HG02798 (cell line): ENCODE measurements around the gene EPS8.
A peak's percentile ranks its signal among the peaks of the same experiment; 100 is the strongest.
"Not testable (repeated sequence)": the region's sequence is repeated elsewhere in the genome, so short reads cannot be mapped to it uniquely, and the experiment has no call there.

ENCODE experiments used
- ATAC-seq: cut with Tn5 transposase; IDR thresholded peaks from one replicate; pipeline ENCODE4 v1.9.1; 2021; ENCODE audit warnings: mild to moderate bottlenecking; ENCODE audit not compliant: unreplicated experiment, poor library complexity

The EPS8 gene

DNA sequence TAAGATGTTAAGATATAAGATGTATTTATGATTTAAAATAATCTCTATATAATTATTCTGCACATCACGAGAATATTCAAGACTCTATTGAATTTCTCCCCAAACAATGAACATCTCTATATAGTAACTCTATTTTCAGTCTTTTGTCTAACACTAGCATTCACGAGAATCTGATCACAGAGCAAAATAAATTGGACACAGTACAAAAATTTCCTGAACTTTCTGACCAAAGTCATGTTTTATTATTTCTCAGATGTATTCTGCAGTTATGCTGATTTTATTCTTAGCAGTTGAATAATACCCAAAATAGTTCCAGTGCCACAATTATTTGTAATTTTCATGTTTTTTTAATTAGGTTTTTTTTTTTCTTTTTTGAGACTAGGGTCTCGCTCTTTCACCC is 19.6 kb downstream of the EPS8 start:
- no peak for ATAC-seq

DNA sequence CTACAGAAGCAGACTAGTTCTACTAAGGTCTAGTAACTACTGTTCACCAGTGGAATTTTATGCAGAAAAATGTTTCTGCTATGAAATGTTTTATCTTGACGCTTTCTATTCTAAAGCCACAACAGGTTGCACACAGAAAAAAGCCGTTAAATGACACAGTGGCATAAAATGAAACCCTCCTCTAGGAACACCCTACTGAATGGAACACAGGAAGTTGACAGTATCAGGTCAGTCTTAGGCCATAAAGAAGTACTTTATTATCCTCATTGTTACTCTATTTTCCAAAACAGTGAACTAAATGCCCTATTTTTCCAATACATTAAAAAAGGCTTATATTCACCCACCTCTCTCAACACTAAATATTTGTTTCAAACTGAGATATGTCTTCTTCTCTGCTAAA is 21.9 kb downstream of the EPS8 start:
- no peak for ATAC-seq

DNA sequence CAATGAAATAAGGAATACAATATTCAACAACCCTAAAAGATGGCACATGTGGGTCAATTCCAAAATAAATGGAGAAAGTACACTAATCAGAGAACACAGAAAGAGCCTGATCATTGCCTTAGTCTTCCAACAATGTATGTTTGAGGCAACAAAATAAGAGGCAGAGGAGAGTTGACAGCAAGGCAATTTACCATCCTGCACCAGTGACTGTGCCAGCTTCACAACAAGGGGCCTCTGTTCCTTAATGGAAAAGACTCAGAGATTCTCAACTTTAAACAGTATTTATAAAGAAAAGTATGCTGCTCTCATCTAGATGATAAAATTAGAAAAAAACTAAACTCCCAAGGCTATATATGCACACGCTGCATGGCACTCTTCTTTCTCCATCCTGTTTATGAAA is 25.9 kb downstream of the EPS8 start:
- ATAC-seq: no peak

DNA sequence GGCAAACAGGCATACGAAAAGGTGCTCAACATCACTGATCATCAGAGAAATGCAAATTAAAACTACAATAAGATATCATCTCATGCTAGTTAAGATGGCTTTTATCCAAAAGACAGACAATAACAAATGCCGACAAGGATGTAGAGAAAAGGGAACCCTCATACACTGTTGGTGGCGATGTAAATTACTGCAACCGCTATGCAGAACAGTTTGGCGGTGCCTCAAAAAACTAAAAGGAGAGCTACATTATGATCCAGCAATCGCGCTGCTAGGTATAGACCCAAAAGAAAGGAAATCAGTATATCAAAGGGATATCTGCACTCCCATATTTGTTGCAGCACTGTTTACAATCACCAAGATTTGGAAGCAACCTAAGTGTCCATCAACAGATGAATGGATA is 27.0 kb downstream of the EPS8 start:
- ATAC-seq: not testable (repeated sequence)

DNA sequence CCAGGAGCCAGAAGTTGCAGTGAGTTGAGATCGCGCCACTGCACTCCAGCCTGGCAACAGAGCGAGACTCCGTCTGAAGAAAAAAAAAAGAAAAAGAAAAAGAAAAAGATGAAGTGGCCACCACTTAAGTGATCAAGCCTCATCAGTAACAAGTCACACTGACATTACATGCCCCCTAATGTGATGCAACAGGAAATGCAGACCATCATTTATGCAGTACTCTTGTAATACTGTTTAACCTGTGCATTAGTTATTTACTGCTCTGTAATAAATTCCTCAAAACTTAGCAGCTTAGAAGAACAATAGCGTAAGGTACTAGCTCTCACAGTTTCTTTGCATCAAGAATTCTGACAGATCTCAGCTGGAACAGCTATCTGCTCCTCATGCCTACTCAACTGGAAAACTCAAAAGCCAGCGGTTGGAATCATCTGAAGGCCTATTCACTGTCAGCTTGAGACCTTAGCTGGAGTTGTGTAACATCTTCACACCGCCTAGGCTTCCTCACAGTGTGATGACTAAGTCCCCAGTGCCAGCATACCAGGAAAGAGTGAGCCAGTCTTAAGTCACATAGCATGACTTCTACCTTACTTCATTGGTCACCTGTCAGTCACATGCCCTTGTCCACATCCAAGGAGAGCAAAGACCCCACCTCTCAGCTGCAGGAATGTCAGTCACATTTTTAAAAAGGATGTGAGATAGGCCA is 31.5 kb downstream of the EPS8 start:
- ATAC-seq: no peak

DNA sequence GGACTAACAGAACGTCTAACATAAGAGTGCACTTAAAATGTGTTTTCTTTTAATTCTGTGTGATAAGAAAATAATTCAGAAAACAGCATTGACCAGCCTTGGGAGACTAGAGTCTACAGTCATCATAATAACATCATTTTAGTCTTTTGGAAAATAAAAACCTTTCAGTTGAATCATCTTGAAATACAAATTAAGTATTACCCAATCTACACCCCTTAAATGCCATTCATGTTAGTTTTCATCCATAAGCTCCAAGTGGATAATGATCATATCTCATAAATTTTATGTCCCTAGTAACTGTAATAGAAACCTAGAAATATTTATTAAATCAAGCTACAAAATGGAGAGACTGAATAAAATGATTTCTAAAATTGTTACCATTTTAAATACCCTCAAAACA is 32.4 kb downstream of the EPS8 start:
- ATAC-seq: no peak

DNA sequence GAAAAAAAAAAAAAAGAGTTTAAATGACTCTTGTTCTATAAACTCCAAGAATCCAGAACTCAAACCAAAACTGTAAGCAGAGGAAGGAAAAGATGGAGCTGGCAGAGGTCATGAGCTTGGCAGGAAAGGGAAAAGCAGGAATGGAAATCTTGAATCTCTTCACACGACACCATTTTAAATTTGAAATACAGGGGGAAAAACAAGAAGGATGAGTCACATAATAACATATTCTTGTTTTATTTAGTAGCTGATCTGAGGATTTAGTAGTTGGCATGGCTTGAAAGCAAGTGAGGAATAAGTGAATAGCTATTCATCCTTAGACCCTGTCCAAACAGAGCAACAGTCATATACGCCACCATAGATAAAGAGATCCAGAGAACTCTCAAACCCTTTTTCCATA is 35.0 kb downstream of the EPS8 start:
- ATAC-seq: no peak

DNA sequence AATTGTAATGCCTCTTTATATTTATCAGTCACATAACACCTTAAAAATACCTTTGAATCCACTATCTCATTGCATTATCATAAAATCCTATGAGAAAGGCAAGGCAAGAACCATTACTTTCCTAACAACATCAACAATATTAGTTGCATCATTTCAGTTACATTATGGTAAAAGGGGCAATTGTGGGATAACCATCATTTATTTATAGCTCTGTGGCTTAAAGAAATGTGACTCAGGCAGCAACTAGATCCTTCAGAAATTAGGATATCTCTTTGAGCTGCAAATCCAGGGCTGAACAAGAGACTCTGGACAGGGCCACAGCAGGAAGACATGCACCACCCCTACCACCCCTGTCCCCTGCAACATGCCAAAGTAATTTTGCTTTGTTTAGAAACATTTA is 36.4 kb downstream of the EPS8 start:
- ATAC-seq: no peak

DNA sequence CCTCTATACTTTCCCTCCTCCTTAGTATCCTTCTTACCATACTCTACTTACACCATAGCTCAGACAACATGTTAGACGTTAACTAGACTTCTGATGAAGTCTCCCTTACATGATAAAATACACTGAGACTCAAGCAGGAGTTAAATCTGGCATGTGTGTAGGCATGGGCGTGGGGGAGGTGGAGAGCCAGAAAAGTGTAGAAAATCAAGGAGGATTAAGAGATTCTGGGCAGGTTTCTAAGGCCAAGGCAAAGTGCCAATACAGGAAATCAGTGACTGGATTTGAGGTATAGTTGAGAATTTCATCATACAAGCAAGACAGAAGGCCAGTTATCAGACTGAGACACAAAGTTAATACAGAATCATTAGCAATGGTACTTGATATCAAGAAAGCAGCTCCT is 37.4 kb downstream of the EPS8 start:
- ATAC-seq: no peak

DNA sequence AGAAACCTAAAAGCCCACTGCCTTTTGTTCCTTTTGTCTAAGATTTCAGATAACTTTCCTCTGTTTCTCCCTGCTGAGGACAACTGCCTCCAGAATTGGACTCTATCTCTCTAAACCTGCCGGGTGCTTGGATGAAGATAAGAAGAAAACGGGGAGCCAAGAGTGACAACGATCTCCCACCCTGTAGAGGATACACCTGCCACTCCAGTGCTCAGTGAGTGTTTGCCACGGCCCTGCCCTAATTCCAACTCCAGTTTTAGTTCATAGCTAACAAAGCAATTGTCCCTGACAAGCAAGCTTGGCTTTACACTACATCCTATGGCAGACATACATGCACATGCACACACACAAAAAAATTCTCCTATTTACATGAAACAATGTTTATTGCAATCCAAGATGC is 39.3 kb downstream of the EPS8 start:
- ATAC-seq: no peak

DNA sequence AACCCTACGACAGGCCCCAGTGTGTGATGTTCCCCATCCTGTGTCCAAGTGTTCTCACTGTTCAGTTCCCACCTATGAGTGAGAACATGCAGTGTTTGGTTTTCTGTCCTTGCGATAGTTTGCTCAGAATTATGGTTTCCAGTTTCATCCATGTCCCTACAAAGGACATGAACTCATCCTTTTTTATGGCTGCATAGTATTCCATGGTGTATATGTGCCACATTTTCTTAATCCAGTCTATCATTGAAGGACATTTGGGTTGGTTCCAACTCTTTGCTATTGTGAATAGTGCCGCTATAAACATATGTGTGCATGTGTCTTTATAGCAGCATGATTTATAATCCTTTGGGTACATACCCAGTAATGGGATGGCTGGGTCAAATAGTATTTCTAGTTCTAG is 47.3 kb downstream of the EPS8 start:
- not testable (repeated sequence) for ATAC-seq

DNA sequence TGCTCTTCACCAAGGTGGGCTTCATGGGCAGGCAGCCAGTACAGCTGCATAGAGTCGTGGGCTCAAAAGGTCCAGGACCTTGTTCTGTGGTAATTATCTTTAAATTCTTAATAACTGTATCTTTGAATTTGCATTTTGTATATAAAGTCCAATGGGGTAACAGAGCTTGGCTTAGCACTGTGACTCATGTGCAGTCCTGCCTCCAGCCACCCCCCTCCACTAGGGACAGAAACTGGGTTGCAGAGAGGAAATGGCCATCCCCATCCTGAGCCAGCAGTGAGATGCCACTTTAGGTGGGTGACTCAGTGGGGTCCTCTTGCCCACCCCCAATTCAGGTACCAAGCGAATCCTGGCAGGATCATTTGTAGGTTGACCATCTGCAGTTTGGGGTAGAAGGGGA is 48.1 kb downstream of the EPS8 start:
- ATAC-seq: no peak

DNA sequence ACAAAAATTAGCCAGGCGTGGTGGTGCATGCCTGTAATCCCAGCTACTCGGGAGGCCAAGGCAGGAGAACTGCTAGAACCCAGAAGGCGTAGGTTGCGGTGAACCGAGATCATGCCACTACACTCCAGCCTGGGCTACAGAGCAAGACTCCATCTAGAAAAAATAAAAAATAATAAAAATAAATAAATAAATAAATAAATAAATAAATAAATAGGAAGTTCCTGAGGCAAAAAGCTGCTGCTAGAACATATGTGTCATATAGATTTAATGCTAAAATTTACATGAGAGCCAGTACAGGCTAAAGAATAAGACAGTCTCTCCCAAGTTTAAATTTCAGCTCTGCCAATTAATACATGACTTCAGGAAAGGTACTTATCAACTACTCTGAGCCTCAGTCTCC is 48.8 kb downstream of the EPS8 start:
- not testable (repeated sequence) for ATAC-seq

DNA sequence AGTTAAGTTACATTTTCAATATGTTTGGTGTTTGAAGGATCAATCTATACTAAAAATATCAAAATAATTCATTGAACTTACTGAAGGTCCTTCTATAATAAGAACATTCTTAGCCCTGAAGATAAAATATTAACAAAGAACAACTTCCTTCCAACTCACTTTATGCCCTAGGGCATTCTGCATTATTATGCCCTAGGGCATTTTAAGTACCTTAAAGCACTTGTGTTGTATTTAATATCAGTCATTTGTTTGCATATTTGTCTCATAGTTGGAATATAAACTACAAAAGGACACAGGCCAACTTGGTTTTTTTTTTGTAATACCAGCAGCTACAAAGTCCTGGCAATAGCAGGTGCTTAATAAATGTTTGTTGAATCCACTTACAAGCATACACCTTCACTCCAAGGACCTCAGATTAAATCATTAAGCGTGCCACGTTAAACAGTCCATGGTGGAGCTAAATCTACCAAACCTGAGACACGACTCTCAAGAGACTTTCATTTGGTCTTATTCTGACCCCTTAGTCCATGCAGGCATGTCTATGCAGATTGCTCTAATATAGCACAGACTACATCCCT is 50.7 kb downstream of the EPS8 start:
- no peak for ATAC-seq

DNA sequence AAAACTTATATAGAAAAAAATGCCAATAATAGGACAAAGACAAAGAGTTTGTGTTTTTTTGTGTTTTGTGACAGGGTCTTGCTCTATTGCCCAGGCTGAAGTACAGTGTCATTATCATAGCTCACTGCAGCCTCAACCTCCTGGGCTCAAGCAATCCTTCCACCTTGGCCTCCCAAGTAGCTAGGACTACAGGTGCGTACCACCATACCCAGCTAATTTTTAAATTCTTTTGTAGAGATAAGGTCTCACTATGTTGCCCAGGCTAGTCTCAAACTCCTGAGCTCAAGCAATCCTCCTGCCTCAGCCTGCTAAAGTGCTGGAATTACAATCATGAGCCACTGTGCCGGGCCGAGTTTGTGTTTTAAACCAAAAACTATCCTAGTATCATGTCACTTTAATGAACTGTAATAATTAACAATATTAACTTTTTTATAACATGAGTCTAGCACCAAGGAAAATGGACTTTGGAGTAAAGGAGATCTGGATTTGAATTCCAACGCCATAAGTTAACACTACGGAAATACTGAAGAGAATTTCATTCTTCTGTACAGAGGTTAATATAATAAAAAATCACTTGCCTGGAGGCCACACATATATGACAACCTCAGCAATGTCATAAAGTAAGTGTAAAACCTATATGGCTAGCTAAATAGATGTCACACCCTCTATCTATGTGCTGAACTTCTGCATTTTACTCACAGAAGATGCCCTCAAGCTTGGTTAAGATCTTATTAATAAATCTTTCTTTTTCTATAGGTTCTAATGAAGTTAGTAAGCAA is 53.2 kb downstream of the EPS8 start:
- no peak for ATAC-seq

DNA sequence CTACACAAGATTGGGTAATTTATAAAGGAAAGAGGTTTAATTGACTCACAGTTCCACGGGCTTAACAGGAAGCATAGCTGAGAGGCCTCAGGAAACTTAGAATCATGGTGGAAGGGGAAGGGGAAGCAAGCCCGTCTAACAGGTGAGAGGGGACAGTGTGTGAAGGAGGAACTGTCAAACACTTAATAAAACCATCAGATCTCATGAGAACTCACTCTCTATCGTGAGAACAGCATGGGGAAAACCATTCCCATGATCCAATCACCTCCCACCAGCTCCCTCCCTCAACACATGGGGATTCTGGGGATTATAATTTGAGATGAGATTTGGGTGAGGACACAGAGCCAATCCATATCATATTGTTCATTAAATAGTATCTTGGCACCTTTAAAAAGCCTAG is 56.1 kb downstream of the EPS8 start:
- peak; percentile 38 for ATAC-seq

DNA sequence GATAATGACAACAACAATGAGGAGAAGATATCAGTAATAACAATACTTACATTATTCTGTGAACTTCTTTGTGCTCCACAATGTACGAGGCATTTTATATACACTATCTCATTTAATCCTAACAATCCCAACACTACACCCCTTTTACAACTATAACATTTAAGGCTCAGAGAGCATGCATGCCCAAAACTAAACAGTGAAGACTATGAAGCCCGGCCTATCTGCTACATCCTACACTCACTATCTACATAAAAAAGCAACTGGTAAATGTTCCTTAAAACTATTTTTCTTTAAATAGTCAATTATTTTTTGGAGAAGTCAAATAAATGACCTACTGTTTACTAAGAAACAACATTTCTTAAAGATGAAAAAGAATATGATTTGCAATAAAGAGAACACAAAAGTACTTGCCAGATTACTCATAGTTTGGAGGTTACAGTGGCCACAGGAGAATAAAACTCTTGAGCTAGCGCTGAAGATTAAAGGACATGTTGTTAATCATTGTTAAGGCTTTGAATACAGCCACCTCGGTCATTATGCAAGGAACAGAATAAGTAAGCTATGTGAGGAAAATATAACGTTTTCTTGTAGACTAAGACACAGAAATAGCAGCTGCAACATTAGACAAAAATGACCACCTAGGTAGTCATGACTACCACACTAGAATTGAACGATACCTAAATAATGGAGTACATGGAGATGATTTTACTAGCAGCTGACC is 56.7 kb downstream of the EPS8 start:
- ATAC-seq: peak; percentile 81

DNA sequence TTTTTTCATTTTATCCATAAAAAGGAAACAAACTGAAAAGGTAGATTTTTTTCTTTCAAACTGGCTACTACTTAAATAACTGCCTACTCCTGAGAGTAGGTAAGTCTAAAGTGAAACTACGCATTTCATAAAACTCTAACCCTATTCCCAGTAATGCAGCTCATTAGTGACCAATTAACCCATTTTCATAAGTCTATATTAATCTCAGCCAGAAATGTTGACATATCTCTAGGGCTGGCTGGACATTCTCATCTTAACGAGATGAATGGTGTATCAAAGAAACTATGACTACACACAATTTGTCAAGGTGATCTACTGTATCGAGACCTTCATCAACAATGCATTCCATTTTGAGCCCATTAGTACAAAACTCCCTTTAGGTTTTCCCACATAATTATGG is 57.2 kb downstream of the EPS8 start:
- ATAC-seq: no peak

DNA sequence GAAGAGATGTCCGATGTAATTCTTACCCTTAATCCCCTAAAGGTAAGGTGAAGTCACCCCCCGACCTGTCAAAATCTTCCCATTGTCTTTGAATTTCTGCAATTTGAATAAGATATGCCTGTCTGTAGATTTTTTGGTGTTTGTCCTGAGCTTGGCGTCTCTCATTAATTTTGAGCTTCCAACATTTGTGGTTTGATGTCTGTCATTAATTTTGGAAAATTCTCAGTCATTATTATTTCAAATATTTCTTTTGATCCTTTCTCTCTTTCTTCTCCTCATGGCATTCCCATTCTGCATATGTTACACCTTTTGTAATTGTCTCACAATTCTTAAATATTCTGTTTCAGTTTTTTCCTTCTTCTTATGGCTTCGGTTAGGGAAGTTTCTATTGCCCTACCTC is 60.1 kb downstream of the EPS8 start:
- ATAC-seq: no peak

DNA sequence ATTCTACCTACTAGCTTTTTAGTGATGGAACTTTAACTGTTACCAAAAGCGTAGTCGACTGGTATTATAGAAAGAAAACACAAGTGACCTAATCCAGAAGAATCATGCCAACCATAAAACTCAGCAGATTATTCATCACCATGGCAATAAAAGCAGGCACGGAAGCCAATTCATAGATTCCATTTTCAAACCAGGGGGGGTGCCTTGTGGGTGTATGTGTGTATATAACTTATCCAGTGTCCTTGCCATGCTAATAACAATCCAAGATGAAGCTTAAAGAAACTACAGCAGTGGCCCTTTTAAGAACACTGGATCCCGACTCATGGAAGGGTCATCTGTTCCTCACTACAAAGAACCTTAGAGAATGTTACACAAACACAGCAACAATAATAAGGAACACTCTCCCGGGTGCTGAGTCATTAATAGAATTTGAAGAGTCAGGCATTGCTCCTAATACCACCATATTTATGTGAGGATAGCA is 61.0 kb downstream of the EPS8 start:
- ATAC-seq: no peak

DNA sequence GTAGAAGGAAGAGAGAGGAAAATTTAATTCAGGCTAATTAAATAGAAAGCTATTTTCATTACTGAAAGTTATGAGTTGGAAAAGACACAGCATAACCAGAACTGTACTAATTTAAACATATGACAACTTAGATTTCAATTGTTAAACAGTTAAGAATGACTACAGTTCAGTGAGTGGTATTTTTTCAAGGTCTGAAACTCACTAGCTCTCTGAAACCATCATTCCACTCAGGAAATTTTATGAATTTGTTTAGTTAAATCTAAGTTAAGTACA is 62.4 kb downstream of the EPS8 start:
- no peak for ATAC-seq
